ENCODE data around the gene NFATC2.

NFATC2 gene

DNA sequence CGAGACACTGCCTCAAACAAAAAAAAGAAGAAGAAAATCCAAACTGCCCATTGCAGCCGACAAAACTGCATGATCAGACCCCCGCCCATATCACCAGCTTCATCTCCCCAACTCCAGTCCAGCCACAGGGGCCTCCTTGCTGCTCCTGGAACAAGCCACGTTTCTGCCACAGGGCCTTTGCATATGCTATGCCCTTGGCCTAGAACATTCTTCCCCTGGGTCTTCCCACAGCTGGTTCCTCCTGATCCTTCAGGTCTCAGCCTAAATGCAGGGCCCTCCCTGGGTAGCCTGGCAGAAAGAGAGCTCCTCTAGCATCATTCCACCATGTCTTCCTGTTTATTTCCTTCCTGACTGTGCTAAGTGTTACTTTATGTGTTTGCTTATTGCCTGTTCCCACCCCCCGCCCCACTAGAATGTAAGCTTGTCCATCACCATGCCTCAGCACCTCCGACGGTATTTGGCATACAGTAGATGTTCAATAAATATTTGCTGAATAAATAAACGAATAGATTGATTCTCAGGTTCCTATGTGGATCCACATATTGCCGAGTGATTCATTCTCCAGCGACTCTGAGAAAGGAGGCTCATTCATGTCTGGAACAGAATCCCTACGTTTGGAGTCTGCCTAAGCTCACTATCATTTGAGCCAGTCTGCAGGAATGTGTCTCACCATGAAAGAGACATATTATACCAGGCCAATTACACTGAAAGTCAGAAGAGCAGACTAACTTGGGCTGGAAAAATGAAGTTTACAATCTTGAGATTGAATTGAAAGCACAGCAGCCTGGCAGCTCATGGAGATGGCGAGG, 56.1 kb downstream of the NFATC2 start:
- Histone ChIP-seq H3K4me3 (ENCODE audit: low read length) (no peak overlapping the region), H4K20me1 (ENCODE audit: insufficient read depth, low read length) (peaks cover 81% of the 10 kb centered on the region), H2AFZ (ENCODE audit: low read depth, low read length) (no peak overlapping the region), H3K27me3 (ENCODE audit: low read depth, low read length) (no peaks in the 10 kb centered on the region), H3K4me1 (ENCODE audit: low read length) (peaks cover 16% of the 10 kb centered on the region), H3K27ac (ENCODE audit: low read length) (no peak overlapping the region), H3K36me3 (replicated peaks; ENCODE audit: low read depth, low read length) (peaks cover 50% of the 10 kb centered on the region), H3K79me2 (ENCODE audit: low read length) (peaks cover 77% of the 10 kb centered on the region), H3K9me3 (ENCODE audit: insufficient read depth, low read length) (no peaks in the 10 kb centered on the region), H3K9ac (ENCODE audit: low read length) (no peak overlapping the region), H3K4me2 (ENCODE audit: low read length) (no peak overlapping the region)
- TF ChIP-seq, protein P1, sequence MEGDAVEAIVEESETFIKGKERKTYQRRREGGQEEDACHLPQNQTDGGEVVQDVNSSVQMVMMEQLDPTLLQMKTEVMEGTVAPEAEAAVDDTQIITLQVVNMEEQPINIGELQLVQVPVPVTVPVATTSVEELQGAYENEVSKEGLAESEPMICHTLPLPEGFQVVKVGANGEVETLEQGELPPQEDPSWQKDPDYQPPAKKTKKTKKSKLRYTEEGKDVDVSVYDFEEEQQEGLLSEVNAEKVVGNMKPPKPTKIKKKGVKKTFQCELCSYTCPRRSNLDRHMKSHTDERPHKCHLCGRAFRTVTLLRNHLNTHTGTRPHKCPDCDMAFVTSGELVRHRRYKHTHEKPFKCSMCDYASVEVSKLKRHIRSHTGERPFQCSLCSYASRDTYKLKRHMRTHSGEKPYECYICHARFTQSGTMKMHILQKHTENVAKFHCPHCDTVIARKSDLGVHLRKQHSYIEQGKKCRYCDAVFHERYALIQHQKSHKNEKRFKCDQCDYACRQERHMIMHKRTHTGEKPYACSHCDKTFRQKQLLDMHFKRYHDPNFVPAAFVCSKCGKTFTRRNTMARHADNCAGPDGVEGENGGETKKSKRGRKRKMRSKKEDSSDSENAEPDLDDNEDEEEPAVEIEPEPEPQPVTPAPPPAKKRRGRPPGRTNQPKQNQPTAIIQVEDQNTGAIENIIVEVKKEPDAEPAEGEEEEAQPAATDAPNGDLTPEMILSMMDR (IDR thresholded peaks at IDR 0.05; ENCODE audit: low read depth, low read length): no peak
- TF ChIP-seq EZH2phosphoT487 (IDR thresholded peaks at IDR 0.05; ENCODE audit: low read depth): no peak

DNA sequence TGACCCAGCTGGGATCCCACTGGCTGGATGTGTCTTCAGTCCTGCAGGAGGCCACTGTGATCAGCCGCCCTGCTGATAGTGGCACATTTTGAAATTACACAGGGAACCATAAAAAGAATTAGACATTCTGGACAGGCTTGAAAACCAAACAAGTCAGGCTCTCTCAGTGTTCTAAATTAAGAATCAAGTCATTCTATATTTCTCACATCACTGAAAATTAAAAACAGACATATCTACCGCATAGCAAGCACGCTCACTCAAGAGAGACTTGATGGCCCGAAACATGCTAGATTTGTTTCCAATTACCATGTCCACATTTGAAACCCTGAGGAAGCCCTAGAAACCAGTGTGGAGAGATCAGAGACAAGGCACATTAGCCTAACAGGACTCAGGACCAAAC, 57.7 kb downstream of the NFATC2 start:
- H2AFZ ChIP-seq (ENCODE audit: low read depth, low read length): no peak overlapping the region
- no peak overlapping the region for H3K9ac ChIP-seq (ENCODE audit: low read length)
- no peaks in the 10 kb centered on the region for H3K9me3 ChIP-seq (ENCODE audit: insufficient read depth, low read length)
- H3K4me1 ChIP-seq (ENCODE audit: low read length): peaks cover 32% of the 10 kb centered on the region
- no peak overlapping the region for H3K4me2 ChIP-seq (ENCODE audit: low read length)
- peaks cover 73% of the 10 kb centered on the region for H3K79me2 ChIP-seq (ENCODE audit: low read length)
- no peak overlapping the region for H3K4me3 ChIP-seq (ENCODE audit: low read length)
- H4K20me1 ChIP-seq (ENCODE audit: insufficient read depth, low read length): peaks cover 76% of the 10 kb centered on the region
- H3K27ac ChIP-seq (ENCODE audit: low read length): no peak overlapping the region
- H3K27me3 ChIP-seq (ENCODE audit: low read depth, low read length): no peaks in the 10 kb centered on the region
- peaks cover 41% of the 10 kb centered on the region for H3K36me3 ChIP-seq (replicated peaks; ENCODE audit: low read depth, low read length)
- TF ChIP-seq, protein P1 (IDR thresholded peaks at IDR 0.05; ENCODE audit: low read depth, low read length): no peak
- TF ChIP-seq EZH2phosphoT487 (IDR thresholded peaks at IDR 0.05; ENCODE audit: low read depth): no peak

GRCh38 chr20:51484141-51484815, 58.2 kb downstream of the NFATC2 start:
- Histone ChIP-seq H3K9me3 (ENCODE audit: insufficient read depth, low read length) (no peaks in the 10 kb centered on the region), H3K4me2 (ENCODE audit: low read length) (no peak overlapping the region), H3K4me1 (ENCODE audit: low read length) (peaks cover 37% of the 10 kb centered on the region), H3K79me2 (ENCODE audit: low read length) (peaks cover 73% of the 10 kb centered on the region), H4K20me1 (ENCODE audit: insufficient read depth, low read length) (peaks cover 70% of the 10 kb centered on the region), H3K36me3 (replicated peaks; ENCODE audit: low read depth, low read length) (peaks cover 41% of the 10 kb centered on the region), H3K27ac (ENCODE audit: low read length) (no peak overlapping the region), H2AFZ (ENCODE audit: low read depth, low read length) (no peak overlapping the region), H3K27me3 (ENCODE audit: low read depth, low read length) (no peaks in the 10 kb centered on the region), H3K9ac (ENCODE audit: low read length) (no peak overlapping the region), H3K4me3 (ENCODE audit: low read length) (no peak overlapping the region)
- TF ChIP-seq, protein P1 (IDR thresholded peaks at IDR 0.05; ENCODE audit: low read depth, low read length): no peak
- TF ChIP-seq EZH2phosphoT487 (IDR thresholded peaks at IDR 0.05; ENCODE audit: low read depth): no peak

DNA sequence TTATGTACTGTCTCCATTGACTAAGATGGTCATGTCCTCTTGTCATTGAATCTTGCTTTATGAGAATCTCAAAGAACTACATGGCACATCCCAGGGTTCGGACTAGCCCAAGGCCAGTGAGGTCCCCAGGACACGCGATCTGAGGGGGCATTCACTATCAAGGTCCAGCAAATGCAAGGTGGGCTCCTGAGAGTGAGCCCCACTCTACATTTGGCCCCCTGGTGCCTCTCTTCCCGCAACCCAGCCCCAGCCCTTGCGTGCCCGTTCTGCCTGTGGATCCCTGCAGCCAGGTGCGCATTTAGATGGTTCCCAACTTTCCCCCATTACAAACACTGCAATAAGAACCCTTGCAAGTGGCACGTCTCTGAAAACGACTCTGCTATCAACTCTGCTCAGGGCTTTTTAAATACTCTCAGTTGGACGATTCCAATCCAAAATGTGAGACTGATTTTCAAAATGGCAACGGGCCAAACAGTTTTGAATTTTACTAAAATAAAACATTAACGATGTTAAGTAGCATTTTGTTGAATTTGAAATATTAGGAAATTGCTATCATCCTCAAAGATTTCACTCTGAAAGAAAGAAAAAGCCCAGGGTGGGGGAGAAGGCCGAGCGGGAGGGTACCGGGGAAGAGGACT, 59.6 kb downstream of the NFATC2 start:
- H3K4me2 ChIP-seq (ENCODE audit: low read length): no peak overlapping the region
- peaks cover 39% of the 10 kb centered on the region for H3K4me1 ChIP-seq (ENCODE audit: low read length)
- no peak overlapping the region for H3K4me3 ChIP-seq (ENCODE audit: low read length)
- no peak overlapping the region for H2AFZ ChIP-seq (ENCODE audit: low read depth, low read length)
- no peak overlapping the region for H3K9ac ChIP-seq (ENCODE audit: low read length)
- H3K36me3 ChIP-seq (replicated peaks; ENCODE audit: low read depth, low read length): peaks cover 49% of the 10 kb centered on the region
- TF ChIP-seq EZH2phosphoT487 (IDR thresholded peaks at IDR 0.05; ENCODE audit: low read depth): no peak
- TF ChIP-seq, protein P1 (IDR thresholded peaks at IDR 0.05; ENCODE audit: low read depth, low read length): no peak
- no peaks in the 10 kb centered on the region for H3K27me3 ChIP-seq (ENCODE audit: low read depth, low read length)
- H3K79me2 ChIP-seq (ENCODE audit: low read length): peaks cover 73% of the 10 kb centered on the region
- peaks cover 58% of the 10 kb centered on the region for H4K20me1 ChIP-seq (ENCODE audit: insufficient read depth, low read length)
- no peaks in the 10 kb centered on the region for H3K9me3 ChIP-seq (ENCODE audit: insufficient read depth, low read length)
- no peak overlapping the region for H3K27ac ChIP-seq (ENCODE audit: low read length)

All from OCI-LY3 (cell line).